A375 (cell line): Measurements from ENCODE around the gene HIF1AN. TPM values are rescaled to one million over a fixed set of nuclear protein-coding genes. Genes with fewer than 3 reads are reported as not detected.

Experiments
- total RNA-seq: library from RNA; depleted of rRNA; stranded (reverse); fragments of >200 nt; shearing (Covaris generic); gene quantifications from 2 replicates; pipeline ENCODE4 v1.2.3, GENCODE V29; 2014; rRNA removed

The HIF1AN gene
- 14.1 and 14.7 TPM in 2 replicates for total RNA-seq

DNA sequence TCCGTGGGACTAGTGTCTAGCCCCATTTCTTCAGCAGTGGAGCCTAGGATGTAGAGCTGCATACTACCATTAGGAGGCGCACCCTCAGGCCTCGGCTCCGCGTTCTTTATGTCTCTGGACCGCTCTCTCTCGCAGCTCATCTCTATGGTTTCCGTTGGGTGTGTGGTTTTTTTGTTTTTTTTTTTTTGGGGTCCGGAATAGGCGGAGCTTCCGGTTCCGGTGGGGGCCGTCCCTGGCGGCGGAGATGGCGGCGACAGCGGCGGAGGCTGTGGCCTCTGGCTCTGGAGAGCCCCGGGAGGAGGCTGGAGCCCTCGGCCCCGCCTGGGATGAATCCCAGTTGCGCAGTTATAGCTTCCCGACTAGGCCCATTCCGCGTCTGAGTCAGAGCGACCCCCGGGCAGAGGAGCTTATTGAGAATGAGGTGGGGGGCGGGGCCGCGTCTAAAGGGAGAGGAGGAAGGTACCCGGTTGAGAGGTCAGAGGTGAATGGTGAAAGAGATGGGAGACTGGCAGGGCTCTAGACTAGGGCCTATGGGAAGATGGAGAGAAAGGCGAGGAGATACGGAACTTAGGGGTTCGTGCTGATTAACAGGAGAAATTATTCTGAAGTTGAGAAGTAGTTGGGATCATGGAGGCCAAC is at the start of gene HIF1AN:
Gene HIF1AN (plus strand): TSS at position 229 of the 639 bp plus-strand sequence. CDS start 16 bp downstream, at position 245.

GRCh38 chr10:100519311-100520051 is 16.3 kb upstream of the HIF1AN start, which contains the start of gene SEC31B:
Gene SEC31B, minus strand, starts transcription at chr10:100519861. Its CDS starts 2,909 bp downstream, at chr10:100516952.

DNA sequence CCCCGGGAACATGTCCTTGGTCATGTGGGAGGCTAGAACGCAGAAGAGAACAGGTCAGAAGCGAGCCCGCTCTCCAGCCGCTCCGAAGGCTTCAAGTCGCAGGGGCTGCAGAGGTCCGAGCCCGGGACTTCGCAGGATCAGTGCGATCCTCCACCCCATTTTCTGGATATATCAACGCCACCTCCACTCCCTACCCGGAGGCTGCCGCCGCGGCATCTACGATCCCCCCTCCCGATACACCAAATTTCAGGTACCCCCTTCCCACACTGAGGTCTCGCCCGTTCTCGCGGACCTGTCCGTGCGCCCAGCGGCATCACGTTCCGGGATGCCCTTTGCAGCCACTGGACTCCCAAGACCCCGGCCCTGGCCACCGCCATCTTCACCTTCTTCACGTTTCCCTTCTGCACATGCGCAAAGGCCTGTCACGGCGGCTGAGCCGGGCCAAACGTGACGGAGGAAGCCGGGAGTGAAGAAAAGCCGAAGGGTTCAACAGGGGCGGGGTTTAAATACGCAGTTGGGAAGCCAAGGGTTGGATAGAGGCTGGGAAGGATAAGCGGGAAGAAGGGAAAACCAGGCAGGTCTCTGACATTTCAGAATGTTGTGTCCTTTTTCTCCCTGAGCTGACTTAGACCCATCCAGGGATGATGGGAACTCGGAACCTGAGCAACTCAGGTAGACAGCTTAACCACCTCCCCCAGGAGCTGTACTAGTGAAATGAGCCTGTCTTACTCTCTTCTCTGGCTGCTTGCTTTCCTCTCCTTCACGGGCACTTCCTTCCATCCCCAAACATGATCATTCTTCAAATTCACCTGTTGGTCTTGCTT is 6.1 kb upstream of the HIF1AN start, which contains the start of gene NDUFB8:
Gene NDUFB8 (minus strand): TSS at position 397 of the 824 bp plus-strand sequence. CDS start 20 bp downstream, at position 377.

Other genes with a start within 250 kb of the HIF1AN start
- 42.4 and 45.3 TPM in 2 replicates for gene BLOC1S2, start 249.3 kb upstream of the HIF1AN start, total RNA-seq
- gene PKD2L1, start 205.7 kb upstream of the HIF1AN start, total RNA-seq = not detected in 2 replicates
- gene SCD, start 188.7 kb upstream of the HIF1AN start, total RNA-seq = 113 and 114 TPM in 2 replicates
- 0.08 and 0.11 TPM in 2 replicates for gene WNT8B, start 72.9 kb upstream of the HIF1AN start, total RNA-seq
- gene SEC31B, start 16.1 kb upstream of the HIF1AN start, total RNA-seq = 4.3 and 4.7 TPM in 2 replicates
- gene NDUFB8, start 6.1 kb upstream of the HIF1AN start, total RNA-seq = 409 and 414 TPM in 2 replicates
- gene PAX2, start 209.6 kb downstream of the HIF1AN start, total RNA-seq = not detected in 2 replicates